ENCODE results near the gene KAT8.
"Not testable (repeated sequence)": the region's sequence is repeated elsewhere in the genome, so short reads cannot be mapped to it uniquely, and the experiment has no call there.

Gene KAT8

GRCh38 chr16:31149332-31149731 is 31.9 kb downstream of the KAT8 start:
- DNase-seq = no peak

GRCh38 chr16:31149894-31150890 is 32.7 kb downstream of the KAT8 start, which contains the start of gene PRSS36:
TSS of gene PRSS36 (minus strand) at chr16:31150066. CDS start at chr16:31150035, 31 bp downstream.
- no peak for DNase-seq

GRCh38 chr16:31150976-31151375 is 33.5 kb downstream of the KAT8 start:
- not testable (repeated sequence) for DNase-seq

GRCh38 chr16:31157136-31157535 is 39.7 kb downstream of the KAT8 start:
- DNase-seq = no peak

- DNase-seq = no peak
Measured at GRCh38 chr16:31167315-31167714, 49.9 kb downstream of the KAT8 start.

GRCh38 chr16:31168848-31169247 is 51.4 kb downstream of the KAT8 start:
- no peak for DNase-seq

- not testable (repeated sequence) for DNase-seq
Measured at GRCh38 chr16:31170048-31170447, 52.6 kb downstream of the KAT8 start.

GRCh38 chr16:31177136-31177535 is 59.7 kb downstream of the KAT8 start:
- no peak for DNase-seq

GRCh38 chr16:31179219-31179746 is 61.8 kb downstream of the KAT8 start:
- no peak for DNase-seq

GRCh38 chr16:31179747-31180459 is 62.4 kb downstream of the KAT8 start, which contains the start of gene FUS:
TSS of gene FUS (plus strand) at chr16:31180139. CDS start at chr16:31180215, 76 bp downstream.
- peak; percentile 90 for DNase-seq

Measured in fibroblast of skin of scalp (primary cell).